Type B pancreatic cell (in vitro differentiated cells): ENCODE results near the gene LHFPL2. TPM values are rescaled to one million over a fixed set of nuclear protein-coding genes. Genes with fewer than 3 reads are reported as not detected.

Experiments used
- DNase-seq: peaks from one replicate; pipeline ENCODE4 v3.0.0; 2021; ENCODE audit warnings: mixed read lengths; ENCODE audit not compliant: unreplicated experiment; ENCODE audit errors: extremely low spot score
- H3K27ac Mint-ChIP-seq: 2 replicates; pipeline ENCODE4 v1.8.0; 2021; ENCODE audit warnings: mild to moderate bottlenecking, mixed read lengths
- H3K27me3 Mint-ChIP-seq: 2 replicates; pipeline ENCODE4 v1.8.0; 2021; ENCODE audit warnings: mixed read lengths
- H3K36me3 Mint-ChIP-seq: 2 replicates; pipeline ENCODE4 v1.8.0; 2021; ENCODE audit warnings: mixed read lengths
- H3K4me1 Mint-ChIP-seq: one replicate; pipeline ENCODE4 v1.8.0; 2021; ENCODE audit warnings: mixed read lengths; ENCODE audit not compliant: unreplicated experiment
- H3K4me3 Mint-ChIP-seq: 2 replicates; pipeline ENCODE4 v1.8.0; 2021; ENCODE audit warnings: mild to moderate bottlenecking, mixed read lengths
- H3K9me3 Mint-ChIP-seq: 2 replicates; pipeline ENCODE4 v1.8.0; 2021; ENCODE audit warnings: mixed read lengths
- total RNA-seq: library from RNA; stranded (reverse); gene quantifications from 2 replicates; pipeline ENCODE4 v1.2.1, GENCODE V29; 2021; ENCODE audit warnings: low replicate concordance
- TF ChIP-seq, protein P1 (sequence below): fragments of 200-600 bp; sonication (generic); conservative IDR thresholded peaks from 2 replicates; pipeline ENCODE4 v1.5.0; 2021; ENCODE audit warnings: antibody characterized with exemption, mild to moderate bottlenecking

LHFPL2 gene
- total RNA-seq, 1 donor from 2014 or later: 35.3 TPM

- TF ChIP-seq, protein P1, sequence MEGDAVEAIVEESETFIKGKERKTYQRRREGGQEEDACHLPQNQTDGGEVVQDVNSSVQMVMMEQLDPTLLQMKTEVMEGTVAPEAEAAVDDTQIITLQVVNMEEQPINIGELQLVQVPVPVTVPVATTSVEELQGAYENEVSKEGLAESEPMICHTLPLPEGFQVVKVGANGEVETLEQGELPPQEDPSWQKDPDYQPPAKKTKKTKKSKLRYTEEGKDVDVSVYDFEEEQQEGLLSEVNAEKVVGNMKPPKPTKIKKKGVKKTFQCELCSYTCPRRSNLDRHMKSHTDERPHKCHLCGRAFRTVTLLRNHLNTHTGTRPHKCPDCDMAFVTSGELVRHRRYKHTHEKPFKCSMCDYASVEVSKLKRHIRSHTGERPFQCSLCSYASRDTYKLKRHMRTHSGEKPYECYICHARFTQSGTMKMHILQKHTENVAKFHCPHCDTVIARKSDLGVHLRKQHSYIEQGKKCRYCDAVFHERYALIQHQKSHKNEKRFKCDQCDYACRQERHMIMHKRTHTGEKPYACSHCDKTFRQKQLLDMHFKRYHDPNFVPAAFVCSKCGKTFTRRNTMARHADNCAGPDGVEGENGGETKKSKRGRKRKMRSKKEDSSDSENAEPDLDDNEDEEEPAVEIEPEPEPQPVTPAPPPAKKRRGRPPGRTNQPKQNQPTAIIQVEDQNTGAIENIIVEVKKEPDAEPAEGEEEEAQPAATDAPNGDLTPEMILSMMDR: no peak
- H3K4me3 Mint-ChIP-seq: no peak overlapping the region
Observed at GRCh38 chr5:78654386-78654785, 5.8 kb upstream of the LHFPL2 start.

GRCh38 chr5:78653681-78654366, 5.3 kb upstream of the LHFPL2 start:
- no peaks in the 10 kb centered on the region for H3K27me3 Mint-ChIP-seq
- H3K4me1 Mint-ChIP-seq: peaks cover 20% of the 10 kb centered on the region
- H3K27ac Mint-ChIP-seq: no peak overlapping the region
- no peaks in the 10 kb centered on the region for H3K9me3 Mint-ChIP-seq
- no peaks in the 10 kb centered on the region for H3K36me3 Mint-ChIP-seq
- no peak overlapping the region for H3K4me3 Mint-ChIP-seq
- TF ChIP-seq, protein P1: no peak
- DNase-seq: no peak

More at GRCh38 chr5:78654386-78654785, 5.8 kb upstream of the LHFPL2 start:
- H3K27ac Mint-ChIP-seq: no peak overlapping the region
- no peak for DNase-seq
- no peaks in the 10 kb centered on the region for H3K36me3 Mint-ChIP-seq
- peaks cover 24% of the 10 kb centered on the region for H3K4me1 Mint-ChIP-seq
- no peaks in the 10 kb centered on the region for H3K9me3 Mint-ChIP-seq
- no peaks in the 10 kb centered on the region for H3K27me3 Mint-ChIP-seq

- Mint-ChIP-seq H3K27ac (no peak overlapping the region), H3K27me3 (no peaks in the 10 kb centered on the region), H3K36me3 (no peaks in the 10 kb centered on the region), H3K4me1 (peaks cover 20% of the 10 kb centered on the region), H3K4me3 (no peak overlapping the region), H3K9me3 (no peaks in the 10 kb centered on the region)
- TF ChIP-seq, protein P1: no peak
- DNase-seq: no peak
Observed at GRCh38 chr5:78653031-78653430, 4.5 kb upstream of the LHFPL2 start.

DNA sequence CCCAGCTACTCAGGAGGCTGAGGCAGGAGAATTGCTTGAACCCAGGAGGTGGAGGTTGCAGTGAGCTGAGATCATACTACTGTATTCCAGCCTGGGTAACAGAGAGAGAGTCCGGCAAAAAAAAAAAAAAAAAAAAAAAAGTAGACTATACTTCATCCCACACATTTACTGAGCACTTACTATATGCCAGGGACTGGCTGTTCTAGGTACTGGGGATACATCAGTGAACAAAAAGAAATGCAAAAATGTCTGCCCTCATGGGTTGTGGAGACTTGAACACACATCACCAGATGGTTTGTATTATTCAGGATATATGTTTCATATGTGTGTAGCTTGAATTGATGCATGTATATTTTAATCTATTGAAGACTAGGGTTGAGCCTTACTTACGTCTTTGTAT, 2.9 kb upstream of the LHFPL2 start:
- TF ChIP-seq, protein P1: no peak
- Mint-ChIP-seq H3K4me1 (peaks cover 28% of the 10 kb centered on the region), H3K27me3 (no peaks in the 10 kb centered on the region), H3K36me3 (peaks cover 3% of the 10 kb centered on the region), H3K9me3 (no peaks in the 10 kb centered on the region), H3K4me3 (no peak overlapping the region), H3K27ac (no peak overlapping the region)
- DNase-seq: no peak

DNA sequence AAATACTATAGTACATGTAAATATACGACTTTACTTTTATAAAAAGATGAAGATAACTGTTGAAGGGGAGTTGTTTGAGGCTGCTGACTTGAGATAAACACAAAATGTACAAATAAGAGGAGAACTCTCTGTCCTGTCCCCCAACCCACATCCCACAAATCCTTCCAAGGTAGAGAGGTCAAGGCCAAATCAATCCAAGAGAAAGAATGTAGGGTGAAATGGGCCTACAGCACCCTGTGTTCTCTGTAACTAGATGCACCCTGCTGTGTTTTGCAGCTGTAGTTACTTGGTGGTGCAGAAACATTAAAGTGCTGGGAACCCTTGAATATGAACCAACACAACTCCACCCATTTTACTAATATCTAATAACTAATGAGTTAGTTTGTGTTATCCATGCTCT, 2.0 kb upstream of the LHFPL2 start:
- no peak for DNase-seq
- Mint-ChIP-seq H3K4me3 (peak overlapping the region; percentile 88), H3K27me3 (no peaks in the 10 kb centered on the region), H3K4me1 (peaks cover 29% of the 10 kb centered on the region), H3K9me3 (no peaks in the 10 kb centered on the region), H3K27ac (no peak overlapping the region), H3K36me3 (peaks cover 4% of the 10 kb centered on the region)
- TF ChIP-seq, protein P1: no peak
